H9 (cell line): ENCODE data around the gene PIGM. TPM values are rescaled to one million over a fixed set of nuclear protein-coding genes. Genes with fewer than 3 reads are reported as not detected.

ENCODE experiments used
- DNase-seq: peaks from one replicate; pipeline ENCODE4 v3.0.0-alpha.2; 2017
- H2AFZ ChIP-seq: one replicate; pipeline ENCODE4 v1.6.1; 2013; ENCODE audit warnings: mild to moderate bottlenecking, low read length, control low read depth, moderate library complexity
- H2AK5ac ChIP-seq: 2 replicates; pipeline ENCODE4 v1.6.1; 2013; ENCODE audit warnings: low read length, control low read depth, mixed read lengths; ENCODE audit not compliant: insufficient read length
- H2BK120ac ChIP-seq: one replicate; pipeline ENCODE4 v1.6.1; 2013; ENCODE audit warnings: low read depth, mild to moderate bottlenecking, low read length, control low read depth, inconsistent platforms; ENCODE audit not compliant: poor library complexity, severe bottlenecking
- H2BK12ac ChIP-seq: 2 replicates; pipeline ENCODE4 v1.6.1; 2013; ENCODE audit warnings: low read length, control low read depth, mixed read lengths, low read depth; ENCODE audit not compliant: insufficient read length
- H2BK15ac ChIP-seq: 2 replicates; pipeline ENCODE4 v1.6.1; 2013; ENCODE audit warnings: low read depth, low read length, control low read depth
- H2BK20ac ChIP-seq: one replicate; pipeline ENCODE4 v1.6.1; 2013; ENCODE audit warnings: low read depth, mild to moderate bottlenecking, low read length, control low read depth, inconsistent platforms; ENCODE audit not compliant: poor library complexity, severe bottlenecking
- H2BK5ac ChIP-seq: 2 replicates; pipeline ENCODE4 v1.6.1; 2013; ENCODE audit warnings: low read length, control low read depth, mixed read lengths; ENCODE audit not compliant: insufficient read length
- H3K14ac ChIP-seq: 2 replicates; pipeline ENCODE4 v1.6.1; 2013; ENCODE audit warnings: low read length, control low read depth; ENCODE audit not compliant: insufficient read depth
- H3K18ac ChIP-seq: 2 replicates; pipeline ENCODE4 v1.6.1; 2013; ENCODE audit warnings: low read depth, mild to moderate bottlenecking, mixed read lengths, low read length, control low read depth; ENCODE audit not compliant: insufficient read length
- H3K23ac ChIP-seq: 2 replicates; pipeline ENCODE4 v1.6.1; 2013; ENCODE audit warnings: low read length, control low read depth, mixed read lengths, low read depth; ENCODE audit not compliant: insufficient read length
- H3K23me2 ChIP-seq: 2 replicates; pipeline ENCODE4 v1.6.1; 2013; ENCODE audit warnings: low read depth, mild to moderate bottlenecking, mixed read lengths, low read length, control low read depth; ENCODE audit not compliant: insufficient read length, poor library complexity, severe bottlenecking
- H3K27ac ChIP-seq: 2 replicates; pipeline ENCODE4 v1.5.1; 2013; ENCODE audit warnings: low read length, control low read depth, mixed read lengths, low read depth; ENCODE audit not compliant: insufficient read length
- H3K27me3 ChIP-seq: 2 replicates; pipeline ENCODE4 v1.6.1; 2013; ENCODE audit warnings: low read length, control low read depth, inconsistent platforms; ENCODE audit not compliant: insufficient read depth
- H3K4ac ChIP-seq: 2 replicates; pipeline ENCODE4 v1.6.1; 2013; ENCODE audit warnings: low read depth, mild to moderate bottlenecking, control low read depth, inconsistent platforms, low read length, moderate library complexity
- H3K4me1 ChIP-seq: 2 replicates; pipeline ENCODE4 v1.6.1; 2013; ENCODE audit warnings: low read length, control low read depth, inconsistent platforms; ENCODE audit not compliant: insufficient read depth
- H3K4me2 ChIP-seq: 2 replicates; pipeline ENCODE4 v1.6.1; 2013; ENCODE audit warnings: low read length, control low read depth, mixed read lengths; ENCODE audit not compliant: insufficient read length, insufficient read depth
- H3K56ac ChIP-seq: 2 replicates; pipeline ENCODE4 v1.6.1; 2013; ENCODE audit warnings: low read depth, mild to moderate bottlenecking, mixed read lengths, low read length, control low read depth; ENCODE audit not compliant: insufficient read length
- H3K79me1 ChIP-seq: 2 replicates; pipeline ENCODE4 v1.6.1; 2013; ENCODE audit warnings: low read depth, mild to moderate bottlenecking, moderate library complexity, low read length, control low read depth, inconsistent platforms; ENCODE audit not compliant: insufficient read depth, poor library complexity, severe bottlenecking
- H3K79me2 ChIP-seq: 2 replicates; pipeline ENCODE4 v1.6.1; 2013; ENCODE audit warnings: low read length, control low read depth, inconsistent platforms; ENCODE audit not compliant: insufficient read depth
- H3K9ac ChIP-seq: 2 replicates; pipeline ENCODE4 v1.6.1; 2013; ENCODE audit warnings: low read length, control low read depth, mixed read lengths; ENCODE audit not compliant: insufficient read length; ENCODE audit errors: extremely low read depth
- H3K9me3 ChIP-seq: one replicate; pipeline ENCODE4 v1.6.1; 2013; ENCODE audit warnings: low read depth, low read length, inconsistent platforms; ENCODE audit not compliant: control insufficient read depth
- H3T11ph ChIP-seq: one replicate; pipeline ENCODE4 v1.6.1; 2013; ENCODE audit warnings: mild to moderate bottlenecking, low read length, control low read depth, inconsistent platforms
- H4K20me1 ChIP-seq: one replicate; pipeline ENCODE4 v1.6.1; 2013; ENCODE audit not compliant: control insufficient read depth, insufficient read length, insufficient read depth
- H4K5ac ChIP-seq: 2 replicates; pipeline ENCODE4 v1.6.1; 2013; ENCODE audit warnings: low read depth, mild to moderate bottlenecking, mixed read lengths, low read length, control low read depth; ENCODE audit not compliant: insufficient read length
- H4K8ac ChIP-seq: replicated peaks from 2 replicates; pipeline ENCODE4 v1.6.1; 2013; ENCODE audit warnings: low read length, control low read depth, mixed read lengths, low read depth; ENCODE audit not compliant: insufficient read length
- H4K91ac ChIP-seq: 2 replicates; pipeline ENCODE4 v1.6.1; 2013; ENCODE audit warnings: low read depth, mild to moderate bottlenecking, moderate library complexity, mixed read lengths, low read length, control low read depth; ENCODE audit not compliant: insufficient read length
- H3K27ac Mint-ChIP-seq, 3 experiments: 2 replicates in 2 of 3; 3 replicates in 1 of 3; pipeline ENCODE4 v1.8.0; 2020 to 2021; ENCODE audit warnings: mixed read lengths in 3 of 3, mild to moderate bottlenecking in 1 of 3, moderate library complexity in 1 of 3
- H3K27me3 Mint-ChIP-seq: 2 replicates; pipeline ENCODE4 v1.8.0; 2021; ENCODE audit warnings: low read depth, mild to moderate bottlenecking, moderate library complexity, mixed read lengths
- H3K36me3 Mint-ChIP-seq, 3 experiments: 2 replicates in 2 of 3; 3 replicates in 1 of 3; pipeline ENCODE4 v1.8.0; 2020 to 2021; ENCODE audit warnings: low read depth in 3 of 3, mixed read lengths in 3 of 3; ENCODE audit not compliant: insufficient read depth in 1 of 3
- H3K4me1 Mint-ChIP-seq, 2 experiments: 2 replicates each; pipeline ENCODE4 v1.8.0; 2020; ENCODE audit warnings: mixed read lengths in 2 of 2
- H3K4me3 Mint-ChIP-seq, 2 experiments: 2 replicates in 1 of 2; 3 replicates in 1 of 2; pipeline ENCODE4 v1.8.0; 2020 to 2021; ENCODE audit warnings: mild to moderate bottlenecking in 2 of 2, mixed read lengths in 2 of 2, moderate library complexity in 1 of 2
- H3K9me3 Mint-ChIP-seq, 2 experiments: 2 replicates in 1 of 2; 3 replicates in 1 of 2; pipeline ENCODE4 v1.8.0; 2020; ENCODE audit warnings: mild to moderate bottlenecking in 2 of 2, mixed read lengths in 2 of 2, moderate library complexity in 1 of 2
- WGBS: extraction: QIAGEN DNeasy Blood & Tissue Kit; methylation state at CpG from one replicate; pipeline ENCODE4 v1.1.7; 2013; ENCODE audit warnings: missing lambda C conversion rate, low lambda C conversion rate, mixed read lengths; ENCODE audit not compliant: insufficient read length; ENCODE audit errors: extremely low coverage; 5-methylcytosine and 5-hydroxymethylcytosine counted together
- total RNA-seq: library from RNA; stranded (reverse); gene quantifications from 2 replicates; pipeline ENCODE4 v1.2.1, GENCODE V29; 2021
- TF ChIP-seq, protein P1 (sequence below): fragments of 200-600 bp; sonication (generic); conservative IDR thresholded peaks from 3 replicates; pipeline ENCODE4 v1.8.0; 2021; ENCODE audit warnings: antibody characterized with exemption, mild to moderate bottlenecking

PIGM gene
- total RNA-seq, 1 experiment from 2014 or later: 5.9 TPM

- Histone ChIP-seq H4K20me1 (no peaks in the 10 kb centered on the region), H3K9ac (no peak overlapping the region), H2BK15ac (no peak overlapping the region), H3K18ac (no peak overlapping the region), H4K5ac (no peak overlapping the region), H3K56ac (no peak overlapping the region), H2BK20ac (no peak overlapping the region), H3K79me2 (no peaks in the 10 kb centered on the region; the same call in 1 of the 2 replicates), H4K8ac (no peak overlapping the region), H2AK5ac (no peak overlapping the region), H3K27me3 (no peaks in the 10 kb centered on the region), H3K23me2 (no peaks in the 10 kb centered on the region), H2AFZ (no peak overlapping the region), H3K4ac (no peak overlapping the region), H2BK120ac (no peak overlapping the region), H3K4me2 (no peak overlapping the region), H3K27ac (no peak overlapping the region), H3K23ac (no peak overlapping the region), H3K14ac (no peak overlapping the region), H3K79me1 (no peaks in the 10 kb centered on the region), H2BK12ac (no peak overlapping the region), H2BK5ac (no peak overlapping the region), H4K91ac (no peak overlapping the region), H3K4me1 (no peaks in the 10 kb centered on the region), H3T11ph (no peak overlapping the region), H3K9me3 (no peaks in the 10 kb centered on the region)
- H3K4me3 Mint-ChIP-seq: no peak overlapping the region
- H3K36me3 Mint-ChIP-seq: peaks cover 0 to 3% (median 0%) of the 10 kb centered on the region in 3 experiments; a peak in 1 of 7 replicates
- TF ChIP-seq, protein P1, sequence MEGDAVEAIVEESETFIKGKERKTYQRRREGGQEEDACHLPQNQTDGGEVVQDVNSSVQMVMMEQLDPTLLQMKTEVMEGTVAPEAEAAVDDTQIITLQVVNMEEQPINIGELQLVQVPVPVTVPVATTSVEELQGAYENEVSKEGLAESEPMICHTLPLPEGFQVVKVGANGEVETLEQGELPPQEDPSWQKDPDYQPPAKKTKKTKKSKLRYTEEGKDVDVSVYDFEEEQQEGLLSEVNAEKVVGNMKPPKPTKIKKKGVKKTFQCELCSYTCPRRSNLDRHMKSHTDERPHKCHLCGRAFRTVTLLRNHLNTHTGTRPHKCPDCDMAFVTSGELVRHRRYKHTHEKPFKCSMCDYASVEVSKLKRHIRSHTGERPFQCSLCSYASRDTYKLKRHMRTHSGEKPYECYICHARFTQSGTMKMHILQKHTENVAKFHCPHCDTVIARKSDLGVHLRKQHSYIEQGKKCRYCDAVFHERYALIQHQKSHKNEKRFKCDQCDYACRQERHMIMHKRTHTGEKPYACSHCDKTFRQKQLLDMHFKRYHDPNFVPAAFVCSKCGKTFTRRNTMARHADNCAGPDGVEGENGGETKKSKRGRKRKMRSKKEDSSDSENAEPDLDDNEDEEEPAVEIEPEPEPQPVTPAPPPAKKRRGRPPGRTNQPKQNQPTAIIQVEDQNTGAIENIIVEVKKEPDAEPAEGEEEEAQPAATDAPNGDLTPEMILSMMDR: no peak
- no CpG with 5 or more reads among the region's 1 CpG for WGBS
- H3K9me3 Mint-ChIP-seq: no peaks in the 10 kb centered on the region
- DNase-seq: no peak
- H3K27me3 Mint-ChIP-seq: peaks cover 4% of the 10 kb centered on the region
- no peak overlapping the region for H3K27ac Mint-ChIP-seq
- peaks cover 4 to 5% of the 10 kb centered on the region in 2 experiments for H3K4me1 Mint-ChIP-seq
Measured at GRCh38 chr1:160025314-160025713, 6.5 kb downstream of the PIGM start.
